HepG2 (cell line): ENCODE data around the gene RPLP1. TPM values are rescaled to one million over a fixed set of nuclear protein-coding genes. Genes with fewer than 3 reads are reported as not detected.

Source experiments
- ATAC-seq: fragments of 200-7000 bp; cut with Tn5 transposase; 3 replicates; pipeline ENCODE4 v1.9.1; 2020; ENCODE audit warnings: mild to moderate bottlenecking, moderate library complexity
- BruUV-seq: library from RNA; stranded (reverse); fragments of 400-500 nt; replicated peaks from 2 replicates; lab custom pipeline; 2021; lab: Mats Ljungman, UMichigan
- CTCF ChIA-PET: fragments of 300-600 bp; formaldehyde crosslinking; extraction: SDS; loops from one replicate; lab custom pipeline; 2021; ENCODE audit warnings: low total read pairs, inconsistent platforms, low intra/inter-chr PET ratio; lab: Yijun Ruan, JAX
- POLR2A ChIA-PET: fragments of 350-600 bp; sonication (Branson Sonifier 250); formaldehyde crosslinking; loops from one replicate; lab custom pipeline; 2020; ENCODE audit warnings: antibody characterized with exemption, inconsistent platforms; lab: Yijun Ruan, JAX
- DNase-seq: peaks from one replicate; pipeline ENCODE4 v3.0.0-alpha.2; 2015; ENCODE audit warnings: low spot score
- FAIRE-seq: peaks from 3 replicates; lab custom pipeline; 2011; peaks lifted over from hg19 to GRCh38; lab: Jason Lieb, UNC
- H2AFZ ChIP-seq: one replicate; pipeline ENCODE4 v1.6.1; 2011; ENCODE audit warnings: low read length, inconsistent platforms
- H3K27ac ChIP-seq: fragments of 300-600 bp; 3 replicates; pipeline ENCODE4 v1.8.0; 2011; ENCODE audit warnings: mixed run types, mild to moderate bottlenecking, mixed read lengths, low read length, inconsistent platforms; ENCODE audit not compliant: insufficient read depth; ENCODE audit errors: extremely low read length
- H3K27me3 ChIP-seq, 2 experiments: fragments of 200-600 bp in 1 of 2; 2 replicates in 1 of 2; 3 replicates in 1 of 2; pipeline versions ENCODE4 v1.6.0 to v1.8.0; 2011; ENCODE audit warnings: low read length in 2 of 2, mild to moderate bottlenecking in 2 of 2, moderate library complexity in 2 of 2, inconsistent platforms in 1 of 2; ENCODE audit not compliant: insufficient read depth in 2 of 2, control insufficient read depth in 1 of 2
- H3K36me3 ChIP-seq, 2 experiments: fragments of 200-600 bp in 1 of 2; replicated peaks in 1 of 2; 2 replicates in 1 of 2; 3 replicates in 1 of 2; pipeline versions ENCODE4 v1.5.1 to v1.8.0; 2011; ENCODE audit warnings: low read length in 2 of 2, inconsistent platforms in 1 of 2; ENCODE audit not compliant: insufficient read depth in 2 of 2, control insufficient read depth in 1 of 2
- H3K4me1 ChIP-seq: 2 replicates; pipeline ENCODE4 v1.5.1; 2012; ENCODE audit warnings: low read length, inconsistent platforms; ENCODE audit not compliant: insufficient read depth
- H3K4me2 ChIP-seq: 2 replicates; pipeline ENCODE4 v1.6.0; 2011; ENCODE audit warnings: low read depth, low read length, inconsistent platforms
- H3K4me3 ChIP-seq, 3 experiments: fragments of 200-600 bp in 1 of 3; sonication (generic), shearing (Covaris generic) in 1 of 3; replicated peaks in 1 of 3; 2 replicates each; pipeline ENCODE4 v1.5.1; 2011 to 2016; ENCODE audit warnings: low read length in 3 of 3, inconsistent platforms in 2 of 3, low read depth in 2 of 3, mild to moderate bottlenecking in 2 of 3, control low read depth in 1 of 3, mixed read lengths in 1 of 3; ENCODE audit not compliant: insufficient read depth in 1 of 3
- H3K79me2 ChIP-seq: one replicate; pipeline ENCODE4 v1.6.1; 2011; ENCODE audit warnings: low read length, inconsistent platforms; ENCODE audit not compliant: insufficient read depth
- H3K9ac ChIP-seq: 2 replicates; pipeline ENCODE4 v1.6.0; 2011; ENCODE audit warnings: mild to moderate bottlenecking, low read depth, low read length, inconsistent platforms; ENCODE audit not compliant: insufficient read depth
- H3K9me3 ChIP-seq: 2 replicates; pipeline ENCODE4 v1.5.1; 2012; ENCODE audit warnings: mild to moderate bottlenecking, low read length
- H4K20me1 ChIP-seq: 2 replicates; pipeline ENCODE4 v1.6.0; 2011; ENCODE audit warnings: inconsistent platforms, mild to moderate bottlenecking, low read length, moderate library complexity; ENCODE audit not compliant: insufficient read depth
- E2F1 ChIP-seq: sonication (generic); formaldehyde crosslinking; IDR thresholded peaks from 2 replicates; pipeline ENCODE4 v1.5.0; 2020; ENCODE audit warnings: missing genetic modification reagents
- HBP1 ChIP-seq: IDR thresholded peaks from 2 replicates; pipeline ENCODE4 v1.6.1; 2016; ENCODE audit warnings: low read depth, control low read depth
- HOXD1 ChIP-seq: sonication (generic); formaldehyde crosslinking; IDR thresholded peaks from 2 replicates; pipeline ENCODE4 v1.5.0; 2020; ENCODE audit warnings: missing genetic modification reagents
- SP2 ChIP-seq: sonication (generic); formaldehyde crosslinking; IDR thresholded peaks from 2 replicates; pipeline ENCODE4 v1.5.1; 2020; ENCODE audit warnings: mild to moderate bottlenecking, missing genetic modification reagents
- ZNF136 ChIP-seq: sonication (generic); formaldehyde crosslinking; IDR thresholded peaks from 2 replicates; pipeline ENCODE4 v1.8.1; 2022; ENCODE audit warnings: low read depth, mild to moderate bottlenecking, moderate library complexity, missing genetic modification reagents
- ZNF260 ChIP-seq: sonication (generic); formaldehyde crosslinking; IDR thresholded peaks from 2 replicates; pipeline ENCODE4 v1.4.0; 2020; ENCODE audit warnings: missing genetic modification reagents, low read depth, mild to moderate bottlenecking, borderline replicate concordance
- ZNF354B ChIP-seq: sonication (generic); formaldehyde crosslinking; IDR thresholded peaks from 2 replicates; pipeline ENCODE4 v1.8.0; 2022; ENCODE audit warnings: mild to moderate bottlenecking, missing genetic modification reagents
- ZNF512B ChIP-seq: sonication (generic); formaldehyde crosslinking; IDR thresholded peaks from 2 replicates; pipeline ENCODE4 v1.5.1; 2020; ENCODE audit warnings: missing genetic modification reagents, mild to moderate bottlenecking, borderline replicate concordance
- WGBS: methylation state at CpG from one replicate; pipeline ENCODE4 v1.1.6; 2017; ENCODE audit warnings: low lambda C conversion rate; 5-methylcytosine and 5-hydroxymethylcytosine counted together
- in situ Hi-C: cut with HindIII; loops from 2 replicates; pipeline ENCODE4 v1.10.0; 2017; ENCODE audit warnings: low pct_unique_long_range_greater_than_20kb; ENCODE audit not compliant: extremely low pct_ligation_motif_present
- intact Hi-C: fragments of 100-400 bp; cut with micrococcal nuclease; formaldehyde crosslinking; loops from one replicate; pipeline ENCODE4 v1.10.0; 2022; ENCODE audit not compliant: unreplicated experiment
- polyA plus RNA-seq, 8 experiments: library from polyadenylated mRNA; depleted of rRNA in 3 of 8; stranded (reverse) in 7 of 8; unstranded in 1 of 8; fragments of >200 nt; fragmentation: Illumina TruSeq in 4 of 8; extraction: Trizol in 4 of 8; gene quantifications; 2 replicates each; pipeline versions ENCODE4 v1.2.1 to v1.2.3, GENCODE V29; 2011 to 2016; ENCODE audit warnings: low read depth in 4 of 8, missing spikeins in 1 of 8, mixed read lengths in 1 of 8; ENCODE audit not compliant: insufficient read depth in 1 of 8
- total RNA-seq, 5 experiments: library from RNA; depleted of rRNA; stranded (reverse); fragments of >200 nt; fragmentation: Illumina TruSeq; extraction: Trizol; gene quantifications; 2 replicates each; pipeline ENCODE4 v1.2.3, GENCODE V29; 2016; ENCODE audit warnings: low read depth in 1 of 5

The RPLP1 gene
- total and polyA plus RNA-seq, 2 of the 13 experiments (the other 11 are each of a cell fraction or from before 2014, with no cell fraction given), result 817 to 929 TPM

GRCh38 chr15:69479971-69480370, 27.4 kb downstream of the RPLP1 start:
- Histone ChIP-seq H3K79me2 (no peaks in the 10 kb centered on the region), H3K36me3 (no peaks in the 10 kb centered on the region), H3K27ac (no peak overlapping the region), H4K20me1 (peaks cover 6% of the 10 kb centered on the region; the same call in 1 of the 2 replicates), H3K9ac (no peak overlapping the region), H2AFZ (no peak overlapping the region), H3K4me3 (no peak overlapping the region), H3K4me2 (no peak overlapping the region)
- intact Hi-C loops, result loop anchor here (2.0 kb wide), 1 partner anchor 981 kb away; no protein-coding TSS in a partner anchor
- ChIA-PET CTCF (no interaction called here), POLR2A (no interaction called here)
- DNase-seq, result no peak
- TF ChIP-seq ZNF354B (CRISPR knock-in tag) (no peak), ZNF512B (no peak), E2F1 (CRISPR knock-in tag) (no peak)
- TF ChIP-seq, all 625 proteins: peak for 0
- Histone ChIP-seq H3K4me1 (no peaks in the 10 kb centered on the region), H3K27me3 (peaks cover 1 to 52% of the 10 kb centered on the region in 2 experiments), H3K9me3 (no peaks in the 10 kb centered on the region)
- BruUV-seq, result no TSS peak
- ATAC-seq, result no peak
- FAIRE-seq, result no peak
- WGBS, result 33% methylated on average over 2 of the region's 2 CpGs
- in situ Hi-C loops, result loop anchor here (5.0 to 10.0 kb wide), 2 partner anchors 875 to 1007 kb away; no protein-coding TSS in a partner anchor

DNA sequence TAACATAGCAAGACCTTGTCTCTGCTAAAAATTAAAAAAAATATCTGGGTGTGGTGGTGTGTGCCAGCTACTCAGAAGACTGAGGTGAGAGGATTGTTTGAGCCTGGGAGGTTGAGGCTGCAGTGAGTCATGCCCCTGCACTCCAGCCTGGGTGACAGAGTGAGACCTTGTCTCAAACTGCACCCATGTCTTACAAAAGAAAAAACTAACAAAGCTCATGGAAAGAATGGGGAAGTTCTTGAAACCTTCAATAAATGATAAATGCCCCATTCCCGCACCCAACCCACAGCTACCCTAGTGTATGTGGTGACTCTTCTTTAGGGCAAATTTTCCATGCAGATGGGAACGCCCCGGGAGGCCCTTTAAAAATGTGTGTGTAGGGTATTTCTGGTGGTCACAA, 28.3 kb downstream of the RPLP1 start:
- no peak for TF ChIP-seq ZNF136 (CRISPR knock-in tag)
- TF ChIP-seq SP2, result no peak
- TF ChIP-seq ZNF260 (CRISPR knock-in tag), result no peak
- no peak for TF ChIP-seq HOXD1
- TF ChIP-seq HBP1 (CRISPR knock-in tag), result no peak
- in situ Hi-C loops, result no loop called here
- H3K79me2 ChIP-seq, result no peaks in the 10 kb centered on the region
- CTCF ChIA-PET, result no interaction called here
- WGBS, result 15% methylated on average over 3 of the region's 3 CpGs
- peaks cover 1 to 52% of the 10 kb centered on the region in 2 experiments for H3K27me3 ChIP-seq
- no peak overlapping the region for H3K9ac ChIP-seq
- FAIRE-seq (no peak), ATAC-seq (no peak), DNase-seq (no peak)
- POLR2A ChIA-PET, result no interaction called here
- H3K4me1 ChIP-seq, result no peaks in the 10 kb centered on the region
- no peaks in the 10 kb centered on the region for H3K36me3 ChIP-seq
- H3K4me2 ChIP-seq, result no peak overlapping the region
- H3K9me3 ChIP-seq, result no peaks in the 10 kb centered on the region
- no peak overlapping the region for H2AFZ ChIP-seq
- no peak overlapping the region for H3K27ac ChIP-seq
- H4K20me1 ChIP-seq, result peaks cover 6% of the 10 kb centered on the region; the same call in 1 of the 2 replicates
- BruUV-seq, result no TSS peak
- intact Hi-C loops, result no loop called here
- no peak overlapping the region for H3K4me3 ChIP-seq
